CD14-positive monocyte (primary cell): ENCODE data around the gene HPSE2. TPM values are rescaled to one million over a fixed set of nuclear protein-coding genes. Genes with fewer than 3 reads are reported as not detected.

Source experiments
- DNase-seq, 3 donors: peaks; one replicate each; pipeline ENCODE4 v3.0.0-alpha.2; 2011 to 2022
- H2AFZ ChIP-seq: 2 replicates; pipeline ENCODE4 v1.6.0; 2012; ENCODE audit warnings: mild to moderate bottlenecking, low read depth, low read length, inconsistent platforms; ENCODE audit not compliant: insufficient read depth, poor library complexity, severe bottlenecking
- H3K27ac ChIP-seq, 2 donors: 1 replicate in 1 of 2; 2 replicates in 1 of 2; pipeline ENCODE4 v1.5.1; 2012 to 2013; ENCODE audit warnings: low read length in 2 of 2, control low read depth in 1 of 2, inconsistent platforms in 1 of 2, low read depth in 1 of 2, mild to moderate bottlenecking in 1 of 2
- H3K27me3 ChIP-seq, 2 donors: one replicate each; pipeline versions ENCODE4 v1.6.0 to v1.6.1; 2011 to 2013; ENCODE audit warnings: low read length in 2 of 2; ENCODE audit not compliant: control insufficient read depth in 2 of 2, insufficient read depth in 2 of 2
- H3K36me3 ChIP-seq, 2 donors: replicated peaks in 1 of 2; 1 replicate in 1 of 2; 2 replicates in 1 of 2; pipeline versions ENCODE4 v1.5.1 to v1.6.1; 2012 to 2013; ENCODE audit warnings: low read length in 2 of 2, control low read depth in 1 of 2, inconsistent platforms in 1 of 2, mild to moderate bottlenecking in 1 of 2; ENCODE audit not compliant: insufficient read depth in 2 of 2, control insufficient read depth in 1 of 2
- H3K4me1 ChIP-seq, 2 donors: 1 replicate in 1 of 2; 2 replicates in 1 of 2; pipeline versions ENCODE4 v1.5.1 to v1.6.1; 2012 to 2013; ENCODE audit warnings: low read length in 2 of 2, control low read depth in 1 of 2, inconsistent platforms in 1 of 2, mild to moderate bottlenecking in 1 of 2, moderate library complexity in 1 of 2; ENCODE audit not compliant: insufficient read depth in 2 of 2, control insufficient read depth in 1 of 2
- H3K4me2 ChIP-seq: replicated peaks from 2 replicates; pipeline ENCODE3; 2012; ENCODE audit warnings: low read length, moderate library complexity, mild to moderate bottlenecking; ENCODE audit not compliant: poor library complexity, severe bottlenecking; ENCODE audit errors: extremely low read depth
- H3K4me3 ChIP-seq, 3 experiments: fragments of 200-600 bp in 1 of 3; sonication (generic) in 1 of 3; replicated peaks in 1 of 3; 1 replicate in 2 of 3; 2 replicates in 1 of 3; pipeline ENCODE4 v1.5.1; 2011 to 2013; ENCODE audit warnings: low read length in 3 of 3, mild to moderate bottlenecking in 3 of 3, control low read depth in 2 of 3, low read depth in 2 of 3, inconsistent platforms in 1 of 3, moderate library complexity in 1 of 3
- H3K79me2 ChIP-seq: 2 replicates; pipeline ENCODE4 v1.6.0; 2012; ENCODE audit warnings: mild to moderate bottlenecking, control low read depth, inconsistent platforms, low read length, moderate library complexity; ENCODE audit not compliant: insufficient read depth
- H3K9ac ChIP-seq: 2 replicates; pipeline ENCODE4 v1.6.0; 2017; ENCODE audit warnings: low read length, mild to moderate bottlenecking; ENCODE audit not compliant: insufficient read depth, poor library complexity, severe bottlenecking
- H3K9me3 ChIP-seq, 2 donors: replicated peaks in 1 of 2; 1 replicate in 1 of 2; 2 replicates in 1 of 2; pipeline versions ENCODE4 v1.5.1 to v1.6.1; 2012 to 2013; ENCODE audit warnings: low read length in 2 of 2, control low read depth in 1 of 2; ENCODE audit not compliant: control insufficient read depth in 1 of 2, insufficient read depth in 1 of 2
- H4K20me1 ChIP-seq: 2 replicates; pipeline ENCODE4 v1.6.0; 2012; ENCODE audit warnings: mild to moderate bottlenecking, low read length, control low read depth, moderate library complexity; ENCODE audit not compliant: insufficient read depth
- H3K27ac Mint-ChIP-seq, 7 donors: one replicate each; pipeline ENCODE4 v1.8.0; 2020; ENCODE audit warnings: mild to moderate bottlenecking in 7 of 7, mixed read lengths in 7 of 7, moderate library complexity in 6 of 7, inconsistent platforms in 2 of 7
- H3K27me3 Mint-ChIP-seq, 3 donors: one replicate each; pipeline ENCODE4 v1.8.0; 2021 to 2022; ENCODE audit warnings: low read depth in 3 of 3, mild to moderate bottlenecking in 3 of 3, mixed read lengths in 3 of 3, moderate library complexity in 3 of 3, inconsistent platforms in 1 of 3
- H3K36me3 Mint-ChIP-seq, 2 donors: one replicate each; pipeline ENCODE4 v1.8.0; 2020; ENCODE audit warnings: mixed read lengths in 2 of 2, inconsistent platforms in 1 of 2, mild to moderate bottlenecking in 1 of 2
- H3K4me1 Mint-ChIP-seq: one replicate; pipeline ENCODE4 v1.8.0; 2020; ENCODE audit warnings: mild to moderate bottlenecking, mixed read lengths
- H3K4me3 Mint-ChIP-seq, 2 donors: one replicate each; pipeline ENCODE4 v1.8.0; 2020; ENCODE audit warnings: mild to moderate bottlenecking in 2 of 2, mixed read lengths in 2 of 2, moderate library complexity in 1 of 2
- H3K9me3 Mint-ChIP-seq, 7 donors: one replicate each; pipeline ENCODE4 v1.8.0; 2020 to 2022; ENCODE audit warnings: mixed read lengths in 7 of 7, mild to moderate bottlenecking in 6 of 7, moderate library complexity in 6 of 7, inconsistent platforms in 2 of 7
- WGBS: methylation state at CpG from one replicate; pipeline ENCODE4 v1.1.5; 2013; ENCODE audit warnings: missing lambda C conversion rate; ENCODE audit not compliant: insufficient coverage; 5-methylcytosine and 5-hydroxymethylcytosine counted together
- intact Hi-C, 2 donors: fragments of 100-400 bp; cut with micrococcal nuclease; formaldehyde crosslinking; loops; one replicate each; pipeline versions ENCODE4 v1.15.0 to v1.15.1; 2023
- polyA plus RNA-seq, 3 donors: library from polyadenylated mRNA; depleted of rRNA in 1 of 3; unstranded in 2 of 3; stranded (reverse) in 1 of 3; fragments of 300-500 nt in 2 of 3; fragments of >200 nt in 1 of 3; fragmentation: Illumina TruSeq in 2 of 3; gene quantifications; 1 replicate in 2 of 3; 2 replicates in 1 of 3; pipeline ENCODE4 v1.2.3, GENCODE V29; 2012 to 2021
- TF ChIP-seq, protein P1 (sequence below): fragments of 200-600 bp; IDR thresholded peaks from one replicate; pipeline ENCODE4 v1.8.0; 2022; ENCODE audit warnings: antibody characterized with exemption, mild to moderate bottlenecking

HPSE2 gene
- polyA plus RNA-seq, 3 donors, result not detected

DNA sequence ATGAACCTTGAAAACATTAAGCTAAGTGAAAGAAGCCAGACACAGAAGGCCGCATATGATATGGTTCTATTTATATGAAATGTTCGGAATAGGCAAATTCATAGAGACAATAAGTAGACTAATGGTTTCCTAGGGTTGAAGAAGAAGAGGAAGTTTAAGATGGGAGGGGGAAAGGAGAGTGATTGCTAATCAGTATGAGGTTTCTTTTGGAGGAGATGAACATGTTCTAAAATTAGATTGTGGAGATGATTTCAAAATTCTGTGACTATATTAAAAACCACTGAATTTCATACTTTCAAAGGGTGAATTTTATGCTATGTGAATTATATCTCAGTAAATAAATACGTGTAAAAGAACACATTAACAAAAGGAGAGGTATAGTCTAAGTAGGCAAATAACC, 612.5 kb downstream of the HPSE2 start:
- peaks cover 0 to 3% (median 0%) of the 10 kb centered on the region in 7 donors for H3K9me3 Mint-ChIP-seq
- no peaks in the 10 kb centered on the region for H3K36me3 Mint-ChIP-seq
- no peaks in the 10 kb centered on the region for H3K27me3 ChIP-seq
- peaks cover 21 to 33% of the 10 kb centered on the region in 2 donors for H3K4me1 ChIP-seq
- DNase-seq, result peak in 2 of 3 donors; percentile 12 to 20
- 0% methylated on average over 1 of the region's 3 CpGs for WGBS
- no peaks in the 10 kb centered on the region for H3K27me3 Mint-ChIP-seq
- H3K27ac Mint-ChIP-seq, result no peak overlapping the region
- no peak overlapping the region for H3K27ac ChIP-seq
- no peaks in the 10 kb centered on the region for H3K79me2 ChIP-seq
- H3K36me3 ChIP-seq, result no peaks in the 10 kb centered on the region
- no peaks in the 10 kb centered on the region for H4K20me1 ChIP-seq
- H3K4me2 ChIP-seq, result no peak overlapping the region
- intact Hi-C loops, result no loop called here
- no peak overlapping the region for H3K4me3 ChIP-seq
- no peak overlapping the region for H3K9ac ChIP-seq
- H3K4me3 Mint-ChIP-seq, result peak overlapping the region in 1 of 2 donors; percentile 27
- H3K9me3 ChIP-seq, result no peaks in the 10 kb centered on the region
- H3K4me1 Mint-ChIP-seq, result peaks cover 36% of the 10 kb centered on the region
- H2AFZ ChIP-seq, result no peak overlapping the region
- TF ChIP-seq, protein P1, sequence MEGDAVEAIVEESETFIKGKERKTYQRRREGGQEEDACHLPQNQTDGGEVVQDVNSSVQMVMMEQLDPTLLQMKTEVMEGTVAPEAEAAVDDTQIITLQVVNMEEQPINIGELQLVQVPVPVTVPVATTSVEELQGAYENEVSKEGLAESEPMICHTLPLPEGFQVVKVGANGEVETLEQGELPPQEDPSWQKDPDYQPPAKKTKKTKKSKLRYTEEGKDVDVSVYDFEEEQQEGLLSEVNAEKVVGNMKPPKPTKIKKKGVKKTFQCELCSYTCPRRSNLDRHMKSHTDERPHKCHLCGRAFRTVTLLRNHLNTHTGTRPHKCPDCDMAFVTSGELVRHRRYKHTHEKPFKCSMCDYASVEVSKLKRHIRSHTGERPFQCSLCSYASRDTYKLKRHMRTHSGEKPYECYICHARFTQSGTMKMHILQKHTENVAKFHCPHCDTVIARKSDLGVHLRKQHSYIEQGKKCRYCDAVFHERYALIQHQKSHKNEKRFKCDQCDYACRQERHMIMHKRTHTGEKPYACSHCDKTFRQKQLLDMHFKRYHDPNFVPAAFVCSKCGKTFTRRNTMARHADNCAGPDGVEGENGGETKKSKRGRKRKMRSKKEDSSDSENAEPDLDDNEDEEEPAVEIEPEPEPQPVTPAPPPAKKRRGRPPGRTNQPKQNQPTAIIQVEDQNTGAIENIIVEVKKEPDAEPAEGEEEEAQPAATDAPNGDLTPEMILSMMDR, result no peak

DNA sequence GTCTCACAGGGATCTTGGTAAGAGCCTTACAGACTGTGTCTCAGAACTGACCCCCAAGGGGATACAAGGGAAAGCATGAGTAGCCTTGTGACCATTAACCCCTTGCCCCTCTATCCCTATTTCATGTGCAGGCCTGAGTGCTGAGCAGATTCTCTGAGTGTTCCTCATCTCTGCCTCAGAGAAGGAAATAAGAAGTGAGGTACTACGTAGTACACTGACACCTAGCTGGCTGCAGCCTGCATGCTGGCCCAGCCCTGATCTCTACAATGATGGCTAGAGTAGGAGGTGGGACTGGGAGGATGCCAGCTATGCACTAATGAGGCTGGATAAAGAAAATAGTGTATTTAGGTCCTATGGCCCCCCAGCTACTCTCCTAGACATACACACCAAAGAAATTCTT, 614.0 kb downstream of the HPSE2 start:
- Histone ChIP-seq H3K36me3 (no peaks in the 10 kb centered on the region), H3K27ac (no peak overlapping the region), H3K4me1 (peaks cover 23 to 38% of the 10 kb centered on the region in 2 donors), H3K4me3 (no peak overlapping the region), H2AFZ (no peak overlapping the region), H3K79me2 (no peaks in the 10 kb centered on the region), H3K27me3 (no peaks in the 10 kb centered on the region), H3K4me2 (no peak overlapping the region), H3K9me3 (no peaks in the 10 kb centered on the region), H3K9ac (no peak overlapping the region), H4K20me1 (no peaks in the 10 kb centered on the region)
- no peak for DNase-seq
- peaks cover 39% of the 10 kb centered on the region for H3K4me1 Mint-ChIP-seq
- H3K36me3 Mint-ChIP-seq, result no peaks in the 10 kb centered on the region
- H3K4me3 Mint-ChIP-seq, result no peak overlapping the region
- intact Hi-C loops, result no loop called here
- WGBS, result 38% methylated on average over 1 of the region's 1 CpG
- no peak overlapping the region for H3K27ac Mint-ChIP-seq
- TF ChIP-seq, protein P1, result no peak
- peaks cover 0 to 3% (median 0%) of the 10 kb centered on the region in 7 donors for H3K9me3 Mint-ChIP-seq
- H3K27me3 Mint-ChIP-seq, result no peaks in the 10 kb centered on the region
